Parathyroid adenoma (tissue), 2 donors: ENCODE results near the gene GAS2L2.
A peak's percentile ranks its signal among the peaks of the same experiment; 100 is the strongest.

ENCODE experiments used
- H2AFZ ChIP-seq: fragments of 300-600 bp; sonication (generic); one replicate; pipeline ENCODE4 v1.7.0; 2017; ENCODE audit warnings: antibody characterized with exemption, mild to moderate bottlenecking
- H3K27ac ChIP-seq: fragments of 300-600 bp; sonication (generic); one replicate; pipeline ENCODE4 v1.7.0; 2017
- H3K27me3 ChIP-seq: fragments of 300-600 bp; sonication (generic); one replicate; pipeline ENCODE4 v1.7.0; 2017; ENCODE audit warnings: low read length; ENCODE audit not compliant: control insufficient read depth, insufficient read depth
- H3K36me3 ChIP-seq: fragments of 300-600 bp; sonication (generic); one replicate; pipeline ENCODE4 v1.7.0; 2017; ENCODE audit warnings: low read length; ENCODE audit not compliant: control insufficient read depth, insufficient read depth
- H3K4me1 ChIP-seq: fragments of 300-600 bp; sonication (generic); one replicate; pipeline ENCODE4 v1.7.0; 2017; ENCODE audit warnings: control low read depth
- H3K4me2 ChIP-seq: fragments of 300-600 bp; sonication (generic); one replicate; pipeline ENCODE4 v1.7.0; 2017; ENCODE audit warnings: low read length
- H3K4me3 ChIP-seq: fragments of 300-600 bp; sonication (generic); one replicate; pipeline ENCODE4 v1.7.0; 2017; ENCODE audit warnings: low read depth, low read length
- H3K79me2 ChIP-seq: fragments of 300-600 bp; sonication (generic); one replicate; pipeline ENCODE4 v1.7.0; 2017; ENCODE audit warnings: control low read depth
- H3K9ac ChIP-seq: fragments of 300-600 bp; sonication (generic); one replicate; pipeline ENCODE4 v1.7.0; 2017; ENCODE audit warnings: mild to moderate bottlenecking
- H3K9me3 ChIP-seq: fragments of 300-600 bp; sonication (generic); one replicate; pipeline ENCODE4 v1.7.0; 2017; ENCODE audit warnings: low read length; ENCODE audit not compliant: control insufficient read depth
- TF ChIP-seq, protein P1 (sequence below): fragments of 300-600 bp; sonication (generic); IDR thresholded peaks from one replicate; pipeline ENCODE4 v1.7.0; 2017; ENCODE audit warnings: antibody characterized with exemption, mild to moderate bottlenecking
- donor health status: primary hyperparathyroidism.

Gene GAS2L2

DNA sequence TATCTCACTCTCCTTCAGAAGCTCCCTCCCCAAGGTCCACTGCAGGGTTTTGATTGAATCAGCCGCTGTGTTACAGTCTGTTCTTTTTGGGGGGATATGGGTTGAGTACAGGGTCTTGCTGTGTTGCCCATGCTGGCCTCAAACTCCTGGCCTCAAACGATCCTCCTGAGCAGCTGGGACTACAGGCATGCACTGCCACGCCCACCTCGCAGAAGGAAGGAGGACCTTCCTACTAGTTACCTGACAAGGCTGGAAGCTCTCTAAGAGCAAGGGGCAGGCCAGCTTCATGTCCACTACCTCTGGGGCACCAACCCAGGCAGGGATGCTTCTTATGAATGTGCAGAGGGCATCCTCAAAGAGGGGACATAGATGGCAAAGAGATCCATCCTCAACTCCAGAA is 44.3 kb upstream of the GAS2L2 start:
- Histone ChIP-seq H3K4me2 (no peak overlapping the region), H3K36me3 (no peaks in the 10 kb centered on the region), H3K4me1 (peaks cover 5% of the 10 kb centered on the region), H2AFZ (no peak overlapping the region), H3K27ac (no peak overlapping the region), H3K27me3 (no peaks in the 10 kb centered on the region), H3K79me2 (no peaks in the 10 kb centered on the region), H3K9me3 (no peaks in the 10 kb centered on the region), H3K9ac (no peak overlapping the region), H3K4me3 (no peak overlapping the region)
- TF ChIP-seq, protein P1, sequence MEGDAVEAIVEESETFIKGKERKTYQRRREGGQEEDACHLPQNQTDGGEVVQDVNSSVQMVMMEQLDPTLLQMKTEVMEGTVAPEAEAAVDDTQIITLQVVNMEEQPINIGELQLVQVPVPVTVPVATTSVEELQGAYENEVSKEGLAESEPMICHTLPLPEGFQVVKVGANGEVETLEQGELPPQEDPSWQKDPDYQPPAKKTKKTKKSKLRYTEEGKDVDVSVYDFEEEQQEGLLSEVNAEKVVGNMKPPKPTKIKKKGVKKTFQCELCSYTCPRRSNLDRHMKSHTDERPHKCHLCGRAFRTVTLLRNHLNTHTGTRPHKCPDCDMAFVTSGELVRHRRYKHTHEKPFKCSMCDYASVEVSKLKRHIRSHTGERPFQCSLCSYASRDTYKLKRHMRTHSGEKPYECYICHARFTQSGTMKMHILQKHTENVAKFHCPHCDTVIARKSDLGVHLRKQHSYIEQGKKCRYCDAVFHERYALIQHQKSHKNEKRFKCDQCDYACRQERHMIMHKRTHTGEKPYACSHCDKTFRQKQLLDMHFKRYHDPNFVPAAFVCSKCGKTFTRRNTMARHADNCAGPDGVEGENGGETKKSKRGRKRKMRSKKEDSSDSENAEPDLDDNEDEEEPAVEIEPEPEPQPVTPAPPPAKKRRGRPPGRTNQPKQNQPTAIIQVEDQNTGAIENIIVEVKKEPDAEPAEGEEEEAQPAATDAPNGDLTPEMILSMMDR, result no peak

DNA sequence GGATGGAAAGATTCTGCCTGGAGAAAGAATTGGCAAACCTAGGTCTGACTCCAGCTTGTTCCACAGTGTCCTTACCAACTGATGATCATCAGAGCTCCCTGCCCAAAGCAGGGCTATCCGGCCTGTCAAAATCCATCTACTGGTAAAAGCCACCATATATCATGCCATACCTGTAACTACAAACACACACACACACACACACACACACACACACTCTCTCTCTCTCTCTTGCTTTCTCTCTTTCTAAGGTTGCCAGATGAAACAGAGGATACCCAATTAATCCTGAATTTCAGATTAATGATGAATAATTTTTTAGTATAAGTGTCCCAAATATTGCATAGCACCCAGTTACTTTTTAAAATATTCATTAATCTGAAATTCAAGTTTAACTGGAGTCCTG is 43.9 kb upstream of the GAS2L2 start:
- Histone ChIP-seq H3K9me3 (no peaks in the 10 kb centered on the region), H3K27me3 (no peaks in the 10 kb centered on the region), H3K4me2 (no peak overlapping the region), H3K79me2 (no peaks in the 10 kb centered on the region), H3K36me3 (no peaks in the 10 kb centered on the region), H3K9ac (no peak overlapping the region), H3K4me3 (no peak overlapping the region), H3K27ac (no peak overlapping the region), H2AFZ (no peak overlapping the region), H3K4me1 (peaks cover 5% of the 10 kb centered on the region)
- TF ChIP-seq, protein P1, result no peak

DNA sequence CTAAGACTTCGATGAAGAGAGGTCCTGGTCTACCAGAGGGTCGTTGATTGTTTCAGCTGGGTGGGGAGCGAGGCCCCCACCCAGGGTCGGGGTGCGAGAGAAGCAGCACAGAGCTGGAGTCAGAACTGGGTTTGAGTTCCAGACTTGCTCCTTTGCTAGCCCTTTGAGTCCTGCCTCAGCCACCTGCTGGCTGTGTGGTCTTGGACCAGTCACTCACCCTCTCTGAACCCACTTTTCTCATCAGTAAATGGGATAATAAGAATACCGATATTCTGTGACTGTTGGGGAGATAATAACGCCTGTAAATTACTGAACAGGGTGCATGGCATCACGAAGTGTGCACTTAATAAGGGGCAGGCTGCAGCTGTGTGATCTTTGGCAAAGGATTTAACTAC is 42.8 kb upstream of the GAS2L2 start:
- no peaks in the 10 kb centered on the region for H3K79me2 ChIP-seq
- H3K4me2 ChIP-seq, result peak overlapping the region; percentile 74
- H3K9ac ChIP-seq, result no peak overlapping the region
- TF ChIP-seq, protein P1, result no peak
- H2AFZ ChIP-seq, result peak overlapping the region; percentile 86
- no peaks in the 10 kb centered on the region for H3K36me3 ChIP-seq
- no peaks in the 10 kb centered on the region for H3K27me3 ChIP-seq
- H3K4me1 ChIP-seq, result peaks cover 5% of the 10 kb centered on the region
- H3K27ac ChIP-seq, result no peak overlapping the region
- H3K9me3 ChIP-seq, result no peaks in the 10 kb centered on the region
- H3K4me3 ChIP-seq, result peak overlapping the region; percentile 47

DNA sequence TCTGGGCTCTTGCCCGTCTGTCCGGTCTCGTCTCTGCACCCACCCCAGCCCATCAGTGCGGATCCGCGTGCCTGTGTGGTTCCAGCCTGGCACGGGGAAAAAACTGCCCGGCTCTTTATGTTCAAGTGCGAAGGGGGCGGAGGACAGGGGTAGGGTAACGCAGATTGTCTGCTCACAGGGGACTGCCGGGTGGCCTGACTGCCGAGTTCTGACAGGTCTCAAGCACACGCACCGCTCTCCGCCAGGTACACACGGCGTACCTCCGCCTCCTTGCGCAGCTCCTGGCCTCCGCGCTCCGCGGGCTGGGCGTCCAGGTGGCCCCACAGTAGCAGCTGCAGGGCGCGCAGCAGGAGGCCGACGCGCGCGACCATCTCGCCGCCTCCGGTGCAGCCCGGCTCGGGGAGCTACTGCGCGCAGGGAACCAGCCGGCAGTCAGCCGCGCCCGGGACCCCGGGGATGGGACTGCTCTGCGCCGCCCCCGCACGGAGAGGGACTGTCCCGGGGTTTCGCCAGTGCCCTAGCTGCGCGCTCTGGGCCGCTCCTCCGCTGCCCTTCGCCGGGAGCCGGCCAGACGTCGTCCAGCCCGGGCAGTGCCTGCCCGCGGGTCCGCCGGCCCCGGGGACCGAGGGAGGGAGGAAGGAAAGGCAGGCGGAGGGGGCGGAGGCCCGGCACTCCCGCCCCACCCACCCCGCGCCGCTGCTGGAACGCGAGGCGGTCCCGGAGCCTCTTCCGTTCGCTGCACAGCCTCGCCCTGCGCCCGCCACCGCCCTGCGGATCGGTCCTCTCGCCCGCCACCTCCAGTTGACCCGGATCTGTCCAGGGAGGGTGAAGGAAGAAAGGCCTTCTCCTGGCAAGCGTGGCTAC is 42.2 kb upstream of the GAS2L2 start, which contains the start of gene MMP28:
Gene MMP28 (minus strand): TSS at position 635 of the 864 bp plus-strand sequence. CDS start 264 bp downstream, at position 371.
- Histone ChIP-seq H3K27ac (no peak within 1 kb of the TSS), H3K9me3 (no peaks in the 10 kb centered on the region), H3K4me2 (peak within 1 kb of the TSS; percentile 74), H3K4me3 (peak within 1 kb of the TSS; percentile 47), H3K9ac (no peak within 1 kb of the TSS), H3K79me2 (no peaks in the 10 kb centered on the region), H3K4me1 (peaks cover 5% of the 10 kb centered on the region), H3K27me3 (no peaks in the 10 kb centered on the region), H3K36me3 (no peaks in the 10 kb centered on the region), H2AFZ (peak within 1 kb of the TSS; percentile 86)
- TF ChIP-seq, protein P1, result no peak
